ENCODE results near the gene GNG4. TPM values are rescaled to one million over a fixed set of nuclear protein-coding genes. Genes with fewer than 3 reads are reported as not detected.

Gene GNG4
- total RNA-seq, 1 experiment from 2014 or later = 34.4 TPM

- Histone ChIP-seq H3K18ac (ENCODE audit: insufficient read length, low read depth, low read length) (no peak overlapping the region), H2BK5ac (ENCODE audit: insufficient read length, low read length) (no peak overlapping the region), H3K56ac (ENCODE audit: insufficient read length, low read depth, low read length) (no peak overlapping the region), H3K23ac (ENCODE audit: insufficient read length, low read depth, low read length) (no peak overlapping the region), H3K23me2 (ENCODE audit: insufficient read length, low read depth, low read length, poor library complexity, severe bottlenecking) (no peaks in the 10 kb centered on the region), H2AK5ac (ENCODE audit: insufficient read length, low read length) (no peak overlapping the region), H2BK12ac (ENCODE audit: insufficient read length, low read depth, low read length) (no peak overlapping the region), H3K14ac (ENCODE audit: insufficient read depth, low read length) (no peak overlapping the region), H3K4me1 (ENCODE audit: insufficient read depth, low read length) (no peaks in the 10 kb centered on the region), H2AFZ (ENCODE audit: low read length) (no peak overlapping the region), H2BK15ac (ENCODE audit: low read depth, low read length) (no peak overlapping the region), H3K9ac (ENCODE audit: extremely low read depth, insufficient read length, low read length) (no peak overlapping the region), H3K79me2 (ENCODE audit: insufficient read depth, low read length) (peaks cover 4% of the 10 kb centered on the region; the same call in 1 of the 2 replicates), H3K27ac (ENCODE audit: insufficient read length, low read depth, low read length) (no peak overlapping the region), H3K27me3 (ENCODE audit: insufficient read depth, low read length) (no peaks in the 10 kb centered on the region), H3K9me3 (ENCODE audit: control insufficient read depth, low read depth, low read length) (no peaks in the 10 kb centered on the region), H4K8ac (replicated peaks; ENCODE audit: insufficient read length, low read depth, low read length) (no peak overlapping the region), H3K79me1 (ENCODE audit: insufficient read depth, low read depth, low read length, poor library complexity, severe bottlenecking) (no peaks in the 10 kb centered on the region), H3K4ac (ENCODE audit: low read depth, low read length) (no peak overlapping the region), H3T11ph (ENCODE audit: low read length) (no peak overlapping the region), H2BK120ac (ENCODE audit: low read depth, low read length, poor library complexity, severe bottlenecking) (no peak overlapping the region), H4K91ac (ENCODE audit: insufficient read length, low read depth, low read length) (no peak overlapping the region), H2BK20ac (ENCODE audit: low read depth, low read length, poor library complexity, severe bottlenecking) (no peak overlapping the region), H4K5ac (ENCODE audit: insufficient read length, low read depth, low read length) (no peak overlapping the region), H3K4me2 (ENCODE audit: insufficient read depth, insufficient read length, low read length) (no peak overlapping the region), H4K20me1 (ENCODE audit: control insufficient read depth, insufficient read depth, insufficient read length) (no peaks in the 10 kb centered on the region)
- TF ChIP-seq CTCF (conservative IDR thresholded peaks at IDR 0.05) = peak; percentile 77
- no peaks in the 10 kb centered on the region for H3K9me3 Mint-ChIP-seq
- peaks cover 2 to 11% of the 10 kb centered on the region in 2 experiments; a peak in 3 of 4 replicates for H3K4me1 Mint-ChIP-seq
- no peak overlapping the region for H3K4me3 Mint-ChIP-seq
- H3K36me3 Mint-ChIP-seq (ENCODE audit: insufficient read depth in 1 of 3, low read depth in 3 of 3) = peaks cover 0 to 5% (median 4%) of the 10 kb centered on the region in 3 experiments; a peak in 4 of 7 replicates
- peak; percentile 57 for DNase-seq
- H3K27me3 Mint-ChIP-seq (ENCODE audit: low read depth) = no peaks in the 10 kb centered on the region
- no peak overlapping the region for H3K27ac Mint-ChIP-seq
- no CpG with 5 or more reads among the region's 5 CpGs for WGBS (ENCODE audit: extremely low coverage, insufficient read length, low lambda C conversion rate)
These were observed 48.5 kb downstream of the GNG4 start for GRCh38 chr1:235601104-235601503.
